Measurements from ENCODE around the gene CYP8B1.

GRCh38 chr3:42827023-42827422 is 48.7 kb downstream of the CYP8B1 start:
- TF ChIP-seq CTCF (IDR thresholded peaks at IDR 0.05) (no peak), POLR2A (IDR thresholded peaks at IDR 0.05) (no peak)

All from esophagus squamous epithelium (tissue), 4 donors.